Mesenchymal stem cell (in vitro differentiated cells and primary cell): ENCODE measurements around the gene EPB41L2.
A peak's percentile ranks its signal among the peaks of the same experiment; 100 is the strongest.

Experiments used
- DNase-seq: peaks from one replicate; pipeline ENCODE4 v3.0.0-alpha.2; 2013
- H2AFZ ChIP-seq: one replicate; pipeline ENCODE4 v1.6.1; 2013; ENCODE audit warnings: low read depth, mild to moderate bottlenecking, control low read depth, inconsistent platforms, low read length, moderate library complexity
- H2AK5ac ChIP-seq: 2 replicates; pipeline ENCODE4 v1.6.1; 2013; ENCODE audit warnings: low read length, moderate library complexity, mild to moderate bottlenecking, inconsistent platforms; ENCODE audit not compliant: severe bottlenecking
- H2BK120ac ChIP-seq: one replicate; pipeline ENCODE4 v1.6.1; 2013; ENCODE audit warnings: low read depth, mild to moderate bottlenecking, inconsistent platforms, low read length, moderate library complexity
- H2BK12ac ChIP-seq, 2 experiments: one replicate each; pipeline ENCODE4 v1.6.1; 2013; ENCODE audit warnings: inconsistent platforms in 2 of 2, low read length in 2 of 2, mild to moderate bottlenecking in 2 of 2, moderate library complexity in 2 of 2, control low read depth in 1 of 2
- H2BK15ac ChIP-seq: one replicate; pipeline ENCODE4 v1.6.1; 2013; ENCODE audit warnings: mild to moderate bottlenecking, low read depth, inconsistent platforms; ENCODE audit not compliant: poor library complexity, severe bottlenecking
- H2BK5ac ChIP-seq: 2 replicates; pipeline ENCODE4 v1.6.1; 2013; ENCODE audit warnings: low read depth, mild to moderate bottlenecking, low read length, control low read depth, inconsistent platforms; ENCODE audit not compliant: poor library complexity, severe bottlenecking
- H3K14ac ChIP-seq, 2 experiments: one replicate each; pipeline ENCODE4 v1.6.1; 2013; ENCODE audit warnings: inconsistent platforms in 2 of 2, low read length in 2 of 2, control low read depth in 1 of 2, mild to moderate bottlenecking in 1 of 2, moderate library complexity in 1 of 2
- H3K18ac ChIP-seq, 2 experiments: one replicate each; pipeline ENCODE4 v1.6.1; 2013; ENCODE audit warnings: inconsistent platforms in 2 of 2, low read length in 2 of 2, control low read depth in 1 of 2, low read depth in 1 of 2, mild to moderate bottlenecking in 1 of 2
- H3K23ac ChIP-seq, 2 experiments: one replicate each; pipeline ENCODE4 v1.6.1; 2013; ENCODE audit warnings: inconsistent platforms in 2 of 2, low read length in 2 of 2, mild to moderate bottlenecking in 2 of 2, moderate library complexity in 2 of 2, control low read depth in 1 of 2
- H3K27ac ChIP-seq: 2 replicates; pipeline ENCODE4 v1.5.1; 2013; ENCODE audit warnings: mild to moderate bottlenecking, moderate library complexity, low read length, control low read depth, inconsistent platforms; ENCODE audit not compliant: poor library complexity, severe bottlenecking
- H3K27me3 ChIP-seq, 2 experiments: 2 replicates each; pipeline versions ENCODE4 v1.6.1 to v1.7.0; 2013; ENCODE audit warnings: low read length in 2 of 2, mild to moderate bottlenecking in 2 of 2, moderate library complexity in 2 of 2, control low read depth in 1 of 2, inconsistent platforms in 1 of 2; ENCODE audit not compliant: control insufficient read depth in 1 of 2, insufficient read depth in 1 of 2
- H3K36me3 ChIP-seq, 2 experiments: 2 replicates each; pipeline versions ENCODE4 v1.6.1 to v1.7.0; 2013; ENCODE audit warnings: low read length in 2 of 2, control low read depth in 1 of 2, inconsistent platforms in 1 of 2, low read depth in 1 of 2, mild to moderate bottlenecking in 1 of 2; ENCODE audit not compliant: insufficient read depth in 2 of 2, control insufficient read depth in 1 of 2
- H3K4ac ChIP-seq, 2 experiments: one replicate each; pipeline ENCODE4 v1.6.1; 2013; ENCODE audit warnings: inconsistent platforms in 2 of 2, low read length in 2 of 2, mild to moderate bottlenecking in 2 of 2, moderate library complexity in 2 of 2, control low read depth in 1 of 2, low read depth in 1 of 2
- H3K4me1 ChIP-seq: 2 replicates; pipeline ENCODE4 v1.6.1; 2013; ENCODE audit warnings: low read depth, low read length, control low read depth; ENCODE audit not compliant: control insufficient read depth, insufficient read depth
- H3K4me2 ChIP-seq: 2 replicates; pipeline ENCODE4 v1.6.1; 2013; ENCODE audit warnings: low read length, mild to moderate bottlenecking, inconsistent platforms; ENCODE audit not compliant: poor library complexity, severe bottlenecking
- H3K4me3 ChIP-seq, 2 experiments: 2 replicates each; pipeline versions ENCODE4 v1.5.1 to v1.7.0; 2013; ENCODE audit warnings: low read length in 2 of 2, mild to moderate bottlenecking in 2 of 2, control low read depth in 1 of 2, low read depth in 1 of 2; ENCODE audit not compliant: insufficient read depth in 1 of 2
- H3K79me1 ChIP-seq: replicated peaks from 2 replicates; pipeline ENCODE4 v1.6.1; 2013; ENCODE audit warnings: mild to moderate bottlenecking, control low read depth, low read length, inconsistent platforms; ENCODE audit not compliant: poor library complexity, severe bottlenecking
- H3K9ac ChIP-seq: 2 replicates; pipeline ENCODE4 v1.7.0; 2013; ENCODE audit warnings: mild to moderate bottlenecking, low read length, moderate library complexity
- H3K9me3 ChIP-seq: 2 replicates; pipeline ENCODE4 v1.7.0; 2013; ENCODE audit warnings: mild to moderate bottlenecking, low read length; ENCODE audit not compliant: control insufficient read depth
- H4K8ac ChIP-seq: one replicate; pipeline ENCODE4 v1.6.1; 2013; ENCODE audit warnings: inconsistent platforms, mild to moderate bottlenecking, low read length, moderate library complexity
- H4K91ac ChIP-seq: one replicate; pipeline ENCODE4 v1.6.1; 2013; ENCODE audit warnings: mild to moderate bottlenecking, low read length, inconsistent platforms
- WGBS: methylation state at CpG from one replicate; pipeline ENCODE4 v1.1.7; 2013; ENCODE audit warnings: mixed read lengths; 5-methylcytosine and 5-hydroxymethylcytosine counted together

EPB41L2 gene

DNA sequence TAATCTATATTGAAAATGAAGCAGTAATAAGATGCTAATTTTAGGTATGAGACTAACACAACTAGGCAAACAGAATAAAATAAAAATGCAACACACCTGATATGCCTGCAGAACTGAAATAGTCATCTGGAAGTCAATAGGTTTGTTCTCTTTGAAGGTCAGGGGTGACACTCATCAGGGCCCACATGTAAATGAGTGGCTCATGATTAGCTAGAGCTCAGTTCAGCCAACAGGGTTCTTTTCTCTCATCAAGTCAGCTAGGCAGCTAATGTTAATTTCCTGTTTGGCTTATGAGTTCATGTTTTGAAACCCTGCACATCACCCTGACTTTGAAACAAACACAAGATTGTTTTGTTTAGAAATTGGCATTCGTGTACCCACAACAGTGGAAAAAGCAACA lies 212.0 kb downstream of the EPB41L2 start:
- Histone ChIP-seq H4K91ac (no peak overlapping the region), H2BK15ac (no peak overlapping the region), H3K4me1 (peaks cover 7% of the 10 kb centered on the region), H3K4me2 (no peak overlapping the region), H3K36me3 (no peaks in the 10 kb centered on the region), H3K23ac (no peak overlapping the region), H3K9ac (no peak overlapping the region), H2BK5ac (no peak overlapping the region), H2BK120ac (no peak overlapping the region), H3K18ac (no peak overlapping the region), H3K27me3 (no peaks in the 10 kb centered on the region), H3K4ac (no peak overlapping the region), H3K79me1 (peaks cover 7% of the 10 kb centered on the region), H3K27ac (no peak overlapping the region), H3K14ac (no peak overlapping the region), H3K4me3 (no peak overlapping the region), H3K9me3 (no peaks in the 10 kb centered on the region), H2AFZ (no peak overlapping the region), H4K8ac (no peak overlapping the region), H2BK12ac (no peak overlapping the region), H2AK5ac (peak overlapping the region; percentile 14)
- 38% methylated on average over 1 of the region's 1 CpG for WGBS
- DNase-seq: no peak

DNA sequence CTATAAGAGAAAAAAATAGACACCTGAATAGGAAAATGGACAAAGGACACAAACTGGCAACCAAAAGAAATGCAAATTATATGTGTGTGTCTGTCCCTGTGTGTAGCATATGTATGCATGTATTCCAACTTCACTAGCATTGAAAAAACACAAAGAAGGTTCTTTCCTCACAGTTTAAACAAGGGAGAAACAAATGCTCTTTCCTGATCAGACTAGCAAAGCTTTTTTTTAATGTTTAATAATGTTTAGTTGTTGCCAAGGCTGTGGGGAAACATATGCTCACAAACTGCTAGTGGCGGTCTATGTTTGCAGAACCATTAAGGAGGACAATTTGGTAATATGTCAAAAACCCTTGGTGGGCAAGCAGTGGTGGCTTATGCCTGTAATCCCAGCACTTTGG lies 213.5 kb downstream of the EPB41L2 start:
- WGBS: 100% methylated on average over 1 of the region's 1 CpG
- H3K27me3 ChIP-seq: no peaks in the 10 kb centered on the region
- no peak overlapping the region for H3K27ac ChIP-seq
- peaks cover 0 to 2% of the 10 kb centered on the region in 2 experiments for H3K36me3 ChIP-seq
- DNase-seq: no peak
- no peak overlapping the region for H4K8ac ChIP-seq
- no peak overlapping the region for H2BK120ac ChIP-seq
- no peaks in the 10 kb centered on the region for H3K9me3 ChIP-seq
- no peak overlapping the region for H2BK5ac ChIP-seq
- peaks cover 7% of the 10 kb centered on the region for H3K4me1 ChIP-seq
- H2BK12ac ChIP-seq: no peak overlapping the region
- no peak overlapping the region for H3K14ac ChIP-seq
- no peak overlapping the region for H2AFZ ChIP-seq
- H3K23ac ChIP-seq: no peak overlapping the region
- H2BK15ac ChIP-seq: no peak overlapping the region
- H3K18ac ChIP-seq: no peak overlapping the region
- no peak overlapping the region for H2AK5ac ChIP-seq
- H3K4me3 ChIP-seq: no peak overlapping the region
- no peak overlapping the region for H3K4me2 ChIP-seq
- H4K91ac ChIP-seq: no peak overlapping the region
- no peak overlapping the region for H3K9ac ChIP-seq
- H3K4ac ChIP-seq: no peak overlapping the region
- H3K79me1 ChIP-seq: peaks cover 7% of the 10 kb centered on the region

GRCh38 chr6:130848945-130849344 lies 214.1 kb downstream of the EPB41L2 start:
- Histone ChIP-seq H3K4me3 (no peak overlapping the region), H4K8ac (no peak overlapping the region), H2BK15ac (no peak overlapping the region), H3K27ac (no peak overlapping the region), H3K4me2 (no peak overlapping the region), H3K4ac (no peak overlapping the region), H2BK120ac (no peak overlapping the region), H3K9me3 (no peaks in the 10 kb centered on the region), H2AFZ (no peak overlapping the region), H3K4me1 (peaks cover 7% of the 10 kb centered on the region), H3K79me1 (peaks cover 7% of the 10 kb centered on the region), H2BK12ac (no peak overlapping the region), H3K36me3 (peaks cover 0 to 2% of the 10 kb centered on the region in 2 experiments), H3K23ac (no peak overlapping the region), H3K14ac (no peak overlapping the region), H4K91ac (no peak overlapping the region), H2BK5ac (no peak overlapping the region), H3K9ac (no peak overlapping the region), H3K18ac (no peak overlapping the region), H2AK5ac (no peak overlapping the region), H3K27me3 (no peaks in the 10 kb centered on the region)
- 83% methylated on average over 2 of the region's 2 CpGs for WGBS
- no peak for DNase-seq

- no peak overlapping the region for H3K4me2 ChIP-seq
- no peak overlapping the region for H3K23ac ChIP-seq
- no peak overlapping the region for H4K91ac ChIP-seq
- H3K79me1 ChIP-seq: peaks cover 7% of the 10 kb centered on the region
- no peak overlapping the region for H4K8ac ChIP-seq
- H3K14ac ChIP-seq: no peak overlapping the region
- no peak overlapping the region for H3K4ac ChIP-seq
- H3K9ac ChIP-seq: peak overlapping the region; percentile 60
- no peaks in the 10 kb centered on the region for H3K27me3 ChIP-seq
- H3K36me3 ChIP-seq: peaks cover 0 to 2% of the 10 kb centered on the region in 2 experiments
- no peak overlapping the region for H3K27ac ChIP-seq
- DNase-seq: no peak
- H2AFZ ChIP-seq: no peak overlapping the region
- 94% methylated on average over 4 of the region's 7 CpGs for WGBS
- no peak overlapping the region for H2AK5ac ChIP-seq
- H2BK15ac ChIP-seq: no peak overlapping the region
- H2BK120ac ChIP-seq: no peak overlapping the region
- H3K18ac ChIP-seq: no peak overlapping the region
- no peaks in the 10 kb centered on the region for H3K9me3 ChIP-seq
- no peak overlapping the region for H2BK5ac ChIP-seq
- no peaks in the 10 kb centered on the region for H3K4me1 ChIP-seq
- peak overlapping the region in 1 of 2 experiments; percentile 60 for H3K4me3 ChIP-seq
- no peak overlapping the region for H2BK12ac ChIP-seq
Observed at GRCh38 chr6:130847001-130847910, 215.8 kb downstream of the EPB41L2 start.
